Measurements from ENCODE around the gene KCNQ5.

- TF ChIP-seq POLR2A (IDR thresholded peaks at IDR 0.05): no peak
- no peak for TF ChIP-seq CTCF (IDR thresholded peaks at IDR 0.05)
These were observed 441.0 kb downstream of the KCNQ5 start for GRCh38 chr6:73062837-73063236.
